ENCODE results near the gene VMAC. TPM values are rescaled to one million over a fixed set of nuclear protein-coding genes. Genes with fewer than 3 reads are reported as not detected.

Gene VMAC
- total and polyA plus RNA-seq, 2 of the 8 experiments (the other 6 are each of a cell fraction or from before 2014, with no cell fraction given): 1.3 to 2.2 TPM

DNA sequence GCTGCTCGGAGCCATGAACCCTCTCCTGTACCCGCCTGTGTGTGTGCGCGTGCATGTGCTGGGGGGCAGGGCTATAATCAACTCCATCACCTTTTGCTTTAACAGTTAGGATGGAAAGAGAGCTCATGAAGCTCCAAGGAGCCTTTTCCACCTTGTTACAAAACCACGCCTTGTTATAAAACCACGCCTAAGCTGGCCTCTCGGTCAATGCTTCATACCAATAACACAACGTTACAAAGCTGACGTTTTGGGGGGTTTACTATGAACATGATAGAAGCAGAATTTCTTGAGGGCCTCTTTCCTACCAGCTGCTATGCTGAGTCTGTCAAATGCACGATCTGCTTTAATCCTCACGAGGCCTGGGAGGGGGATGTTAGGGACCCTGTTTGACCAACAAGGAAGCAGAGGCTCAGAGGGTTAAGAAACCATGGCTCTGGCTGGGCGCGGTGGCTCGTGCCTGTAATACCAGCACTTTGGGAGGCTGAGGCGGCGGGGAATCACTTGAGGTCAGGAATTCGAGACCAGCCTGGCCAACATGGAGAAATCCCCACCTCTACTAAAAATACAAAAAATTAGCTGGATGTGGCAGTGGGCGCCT lies 21.3 kb downstream of the VMAC start (continued):
- no peak for TF ChIP-seq FOSL1 (IDR thresholded peaks at IDR 0.05; ENCODE audit: insufficient read depth, low read depth, low read length)
- no peak for TF ChIP-seq EGR1 (IDR thresholded peaks at IDR 0.05; ENCODE audit: borderline replicate concordance, low read depth, low read length)
- TF ChIP-seq CREB1 (IDR thresholded peaks at IDR 0.05): no peak
